Endodermal cell (in vitro differentiated cells): ENCODE data around the gene HES4. TPM values are rescaled to one million over a fixed set of nuclear protein-coding genes. Genes with fewer than 3 reads are reported as not detected.

Experiments
- DNase-seq: peaks from one replicate; pipeline ENCODE4 v3.0.0-alpha.2; 2017
- H3K27ac ChIP-seq: 2 replicates; pipeline ENCODE4 v1.5.1; 2013; ENCODE audit warnings: mild to moderate bottlenecking, low read depth, low read length, moderate library complexity
- H3K27me3 ChIP-seq: 2 replicates; pipeline ENCODE4 v1.6.1; 2013; ENCODE audit warnings: mild to moderate bottlenecking, low read length, moderate library complexity; ENCODE audit not compliant: insufficient read depth, control insufficient read depth, poor library complexity, severe bottlenecking
- H3K36me3 ChIP-seq: 2 replicates; pipeline ENCODE4 v1.7.0; 2013; ENCODE audit warnings: mild to moderate bottlenecking, low read length, moderate library complexity; ENCODE audit not compliant: control insufficient read depth, insufficient read depth
- H3K4me1 ChIP-seq: one replicate; pipeline ENCODE4 v1.7.0; 2013; ENCODE audit warnings: low read length; ENCODE audit not compliant: control insufficient read depth, insufficient read depth
- H3K4me3 ChIP-seq: 2 replicates; pipeline ENCODE4 v1.5.1; 2013; ENCODE audit warnings: mild to moderate bottlenecking, low read length, moderate library complexity
- H3K9ac ChIP-seq: 2 replicates; pipeline ENCODE4 v1.6.1; 2013; ENCODE audit warnings: mild to moderate bottlenecking, low read length, moderate library complexity; ENCODE audit not compliant: poor library complexity, severe bottlenecking; ENCODE audit errors: extremely low read depth
- H3K9me3 ChIP-seq: 2 replicates; pipeline ENCODE4 v1.6.1; 2013; ENCODE audit warnings: mild to moderate bottlenecking, low read length, moderate library complexity; ENCODE audit not compliant: control insufficient read depth
- H3K27ac Mint-ChIP-seq: 2 replicates; pipeline ENCODE4 v1.8.0; 2020; ENCODE audit warnings: mixed read lengths
- H3K27me3 Mint-ChIP-seq: 2 replicates; pipeline ENCODE4 v1.8.0; 2021; ENCODE audit warnings: mild to moderate bottlenecking, mixed read lengths; ENCODE audit not compliant: insufficient read depth
- H3K36me3 Mint-ChIP-seq: 2 replicates; pipeline ENCODE4 v1.8.0; 2020; ENCODE audit warnings: low read depth, mixed read lengths
- H3K4me1 Mint-ChIP-seq: 2 replicates; pipeline ENCODE4 v1.8.0; 2020; ENCODE audit warnings: mixed read lengths
- H3K4me3 Mint-ChIP-seq: 2 replicates; pipeline ENCODE4 v1.8.0; 2020; ENCODE audit warnings: mild to moderate bottlenecking, moderate library complexity, mixed read lengths
- H3K9me3 Mint-ChIP-seq: 2 replicates; pipeline ENCODE4 v1.8.0; 2020; ENCODE audit warnings: mild to moderate bottlenecking, mixed read lengths
- WGBS, 2 experiments: methylation state at CpG; one replicate each; pipeline versions ENCODE4 v1.1.5 to v1.1.7; 2013; ENCODE audit warnings: missing lambda C conversion rate in 2 of 2, mixed read lengths in 1 of 2; ENCODE audit not compliant: insufficient coverage in 1 of 2, insufficient read length in 1 of 2; 5-methylcytosine and 5-hydroxymethylcytosine counted together
- total RNA-seq, 2 donors: library from RNA; stranded (reverse); fragmentation: NEBNext Ultra II Directional in 1 of 2; extraction: Animal tissue kit (Norgen Biotek cat#: 25700) in 1 of 2; gene quantifications; 2 replicates in 1 of 2; 3 replicates in 1 of 2; pipeline ENCODE4 v1.2.1, GENCODE V29; 2021
- TF ChIP-seq, protein P1 (sequence below): fragments of 200-600 bp; sonication (generic); conservative IDR thresholded peaks from 2 replicates; pipeline ENCODE4 v1.5.0; 2021; ENCODE audit warnings: antibody characterized with exemption, mild to moderate bottlenecking

Gene HES4
- total RNA-seq, 2 donors from 2014 or later: 16.1 to 19.7 TPM

DNA sequence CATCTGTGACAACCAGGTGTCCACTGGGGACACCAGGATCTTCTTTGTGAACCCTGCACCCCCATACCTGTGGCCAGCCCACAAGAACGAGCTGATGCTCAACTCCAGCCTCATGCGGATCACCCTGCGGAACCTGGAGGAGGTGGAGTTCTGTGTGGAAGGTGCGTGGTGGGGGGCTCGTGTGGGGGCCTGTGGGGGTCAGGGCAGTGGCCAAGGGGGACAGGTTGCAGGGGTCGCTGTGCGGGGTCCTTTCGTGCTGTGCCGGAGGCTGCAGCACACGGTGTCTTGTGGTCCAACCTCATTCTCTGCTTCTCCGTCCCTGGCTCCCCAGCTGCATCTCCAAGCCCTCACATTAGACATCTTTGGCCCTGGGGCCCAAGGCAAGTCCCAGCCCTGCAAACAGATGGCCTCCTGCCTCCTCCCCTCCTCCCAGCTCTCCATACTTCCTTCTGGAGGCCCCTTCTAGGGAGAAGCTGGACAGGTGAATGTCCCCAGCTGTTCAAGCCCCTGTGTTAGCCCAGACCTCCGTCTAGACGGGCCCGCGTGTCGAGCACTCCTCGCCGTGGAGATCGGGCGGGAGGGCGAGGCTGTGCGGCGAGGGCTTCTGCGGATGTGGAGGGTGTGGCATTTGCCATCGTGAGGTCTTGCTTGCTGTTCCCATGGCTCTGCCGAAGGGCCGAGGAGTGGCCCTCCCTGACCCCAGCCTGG lies 22.6 kb upstream of the HES4 start:
- H3K4me1 ChIP-seq: peaks cover 23% of the 10 kb centered on the region
- no peak overlapping the region for H3K9ac ChIP-seq
- peak overlapping the region; percentile 59 for H3K4me3 Mint-ChIP-seq
- WGBS, 2 experiments: 95 to 96% methylated on average over 9 to 27 of the region's 27 CpGs
- H3K27ac Mint-ChIP-seq: no peak overlapping the region
- H3K36me3 ChIP-seq: peaks cover 31% of the 10 kb centered on the region
- no peak overlapping the region for H3K27ac ChIP-seq
- peaks cover 21% of the 10 kb centered on the region for H3K36me3 Mint-ChIP-seq
- H3K27me3 ChIP-seq: no peaks in the 10 kb centered on the region
- H3K9me3 ChIP-seq: no peaks in the 10 kb centered on the region
- peak overlapping the region; percentile 80 for H3K4me3 ChIP-seq
- H3K27me3 Mint-ChIP-seq: peaks cover 13% of the 10 kb centered on the region
- no peak for DNase-seq
- TF ChIP-seq, protein P1, sequence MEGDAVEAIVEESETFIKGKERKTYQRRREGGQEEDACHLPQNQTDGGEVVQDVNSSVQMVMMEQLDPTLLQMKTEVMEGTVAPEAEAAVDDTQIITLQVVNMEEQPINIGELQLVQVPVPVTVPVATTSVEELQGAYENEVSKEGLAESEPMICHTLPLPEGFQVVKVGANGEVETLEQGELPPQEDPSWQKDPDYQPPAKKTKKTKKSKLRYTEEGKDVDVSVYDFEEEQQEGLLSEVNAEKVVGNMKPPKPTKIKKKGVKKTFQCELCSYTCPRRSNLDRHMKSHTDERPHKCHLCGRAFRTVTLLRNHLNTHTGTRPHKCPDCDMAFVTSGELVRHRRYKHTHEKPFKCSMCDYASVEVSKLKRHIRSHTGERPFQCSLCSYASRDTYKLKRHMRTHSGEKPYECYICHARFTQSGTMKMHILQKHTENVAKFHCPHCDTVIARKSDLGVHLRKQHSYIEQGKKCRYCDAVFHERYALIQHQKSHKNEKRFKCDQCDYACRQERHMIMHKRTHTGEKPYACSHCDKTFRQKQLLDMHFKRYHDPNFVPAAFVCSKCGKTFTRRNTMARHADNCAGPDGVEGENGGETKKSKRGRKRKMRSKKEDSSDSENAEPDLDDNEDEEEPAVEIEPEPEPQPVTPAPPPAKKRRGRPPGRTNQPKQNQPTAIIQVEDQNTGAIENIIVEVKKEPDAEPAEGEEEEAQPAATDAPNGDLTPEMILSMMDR: no peak
- no peaks in the 10 kb centered on the region for H3K9me3 Mint-ChIP-seq
- H3K4me1 Mint-ChIP-seq: peaks cover 16% of the 10 kb centered on the region

DNA sequence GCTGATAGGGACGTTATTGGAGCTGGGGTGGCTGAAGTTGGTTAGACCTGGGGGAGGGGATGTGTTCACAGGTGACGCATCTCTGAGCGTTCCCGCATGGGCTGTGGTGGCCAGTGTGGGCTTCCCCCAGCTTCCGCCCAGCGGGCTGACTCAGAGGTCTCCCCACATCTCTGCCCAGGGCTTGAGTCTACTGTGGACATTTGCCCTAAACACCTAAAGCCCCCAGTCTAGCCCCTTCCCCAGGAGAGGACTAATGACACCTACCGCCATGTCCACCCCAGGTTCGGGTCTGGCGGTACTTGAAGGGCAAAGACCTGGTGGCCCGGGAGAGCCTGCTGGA lies 22.0 kb upstream of the HES4 start:
- peaks cover 29% of the 10 kb centered on the region for H3K36me3 ChIP-seq
- Mint-ChIP-seq H3K27me3 (peaks cover 17% of the 10 kb centered on the region), H3K4me3 (peak overlapping the region; percentile 59), H3K27ac (no peak overlapping the region), H3K36me3 (peaks cover 19% of the 10 kb centered on the region), H3K4me1 (peaks cover 14% of the 10 kb centered on the region), H3K9me3 (no peaks in the 10 kb centered on the region)
- peak overlapping the region; percentile 80 for H3K4me3 ChIP-seq
- no peaks in the 10 kb centered on the region for H3K27me3 ChIP-seq
- H3K9me3 ChIP-seq: no peaks in the 10 kb centered on the region
- DNase-seq: no peak
- 94 to 96% methylated on average over 7 to 10 of the region's 10 CpGs for WGBS, 2 experiments
- H3K27ac ChIP-seq: no peak overlapping the region
- TF ChIP-seq, protein P1: no peak
- H3K4me1 ChIP-seq: peaks cover 23% of the 10 kb centered on the region
- no peak overlapping the region for H3K9ac ChIP-seq

DNA sequence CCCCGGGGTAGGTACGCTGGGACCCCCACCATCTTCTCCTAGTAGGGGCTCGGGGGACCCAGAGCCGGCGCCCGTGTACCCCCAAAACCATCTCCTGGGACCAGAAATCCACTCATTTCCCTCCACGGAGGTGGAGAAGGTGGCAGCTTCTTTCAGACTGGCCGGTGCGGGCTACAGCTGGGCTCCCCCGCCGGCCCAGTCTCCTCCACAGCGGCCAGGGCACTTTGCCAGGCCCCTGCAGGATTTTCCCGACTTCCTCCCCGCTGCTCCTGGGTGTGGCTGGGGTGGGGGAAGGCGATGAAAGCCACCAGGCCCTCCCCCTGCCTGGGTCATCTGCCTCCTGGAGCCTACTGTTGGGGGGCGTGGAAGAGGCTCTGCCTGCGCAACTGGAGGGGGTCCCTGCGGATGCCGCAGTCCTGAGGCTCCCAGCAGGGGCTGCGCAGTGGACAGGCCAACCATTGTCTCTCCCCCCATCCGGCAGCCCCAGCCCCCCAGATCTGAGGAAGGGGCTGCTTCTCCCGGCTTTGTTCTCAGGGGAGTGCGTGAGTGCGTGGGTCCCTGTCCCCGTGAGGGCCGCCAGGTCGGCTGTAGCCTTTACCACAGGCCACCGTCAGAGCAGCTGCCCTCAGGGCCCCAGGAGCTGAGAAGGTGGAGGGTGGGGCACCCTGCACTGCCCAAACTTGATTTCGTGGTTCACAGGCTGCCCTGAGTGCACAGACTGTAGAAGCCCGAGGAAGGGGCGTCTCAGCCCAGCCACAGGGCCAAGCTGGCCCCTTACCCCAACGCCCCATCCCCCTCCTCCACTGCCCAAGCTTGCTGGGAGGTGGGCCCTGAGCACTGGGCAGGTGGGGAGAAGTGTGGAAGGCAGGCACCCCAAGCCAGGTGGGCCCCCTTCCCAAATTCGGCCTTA lies 21.4 kb upstream of the HES4 start:
- Histone ChIP-seq H3K27me3 (no peaks in the 10 kb centered on the region), H3K4me1 (peaks cover 23% of the 10 kb centered on the region), H3K9me3 (no peaks in the 10 kb centered on the region), H3K36me3 (peaks cover 23% of the 10 kb centered on the region), H3K27ac (no peak overlapping the region), H3K9ac (peak overlapping the region; percentile 53), H3K4me3 (peak overlapping the region; percentile 80)
- 20 to 33% methylated on average over 5 to 33 of the region's 33 CpGs for WGBS, 2 experiments
- H3K36me3 Mint-ChIP-seq: peaks cover 19% of the 10 kb centered on the region
- peaks cover 14% of the 10 kb centered on the region for H3K4me1 Mint-ChIP-seq
- peak; percentile 70 for DNase-seq
- no peak overlapping the region for H3K27ac Mint-ChIP-seq
- peaks cover 17% of the 10 kb centered on the region for H3K27me3 Mint-ChIP-seq
- H3K9me3 Mint-ChIP-seq: no peaks in the 10 kb centered on the region
- H3K4me3 Mint-ChIP-seq: peak overlapping the region; percentile 59
- TF ChIP-seq, protein P1: no peak
